Esophagus (tissue), 2 donors: ENCODE measurements around the gene CCDC88B. TPM values are rescaled to one million over a fixed set of nuclear protein-coding genes. Genes with fewer than 3 reads are reported as not detected.

Experiments
- H3K27ac ChIP-seq, 2 donors: one replicate each; pipeline ENCODE4 v1.5.1; 2013; ENCODE audit warnings: low read depth in 2 of 2, mild to moderate bottlenecking in 2 of 2, inconsistent platforms in 1 of 2, low read length in 1 of 2, moderate library complexity in 1 of 2
- H3K27me3 ChIP-seq, 2 donors: one replicate each; pipeline ENCODE4 v1.6.1; 2013; ENCODE audit warnings: low read length in 2 of 2, control low read depth in 1 of 2, mild to moderate bottlenecking in 1 of 2; ENCODE audit not compliant: insufficient read depth in 2 of 2, control insufficient read depth in 1 of 2
- H3K36me3 ChIP-seq, 2 donors: one replicate each; pipeline ENCODE4 v1.6.1; 2013; ENCODE audit warnings: low read length in 1 of 2; ENCODE audit not compliant: control insufficient read depth in 2 of 2, insufficient read depth in 2 of 2
- H3K4me1 ChIP-seq, 2 donors: one replicate each; pipeline ENCODE4 v1.6.1; 2013; ENCODE audit warnings: low read length in 1 of 2; ENCODE audit not compliant: control insufficient read depth in 2 of 2, insufficient read depth in 2 of 2
- H3K4me3 ChIP-seq, 2 donors: one replicate each; pipeline ENCODE4 v1.5.1; 2013; ENCODE audit warnings: low read length in 2 of 2, mild to moderate bottlenecking in 2 of 2, low read depth in 1 of 2, moderate library complexity in 1 of 2
- H3K9me3 ChIP-seq, 2 donors: one replicate each; pipeline ENCODE4 v1.6.1; 2013; ENCODE audit warnings: mild to moderate bottlenecking in 2 of 2, low read depth in 1 of 2, low read length in 1 of 2, moderate library complexity in 1 of 2; ENCODE audit not compliant: control insufficient read depth in 2 of 2, insufficient read depth in 1 of 2
- WGBS, 2 donors: extraction: QIAGEN DNeasy Blood & Tissue Kit; methylation state at CpG; one replicate each; pipeline ENCODE4 v1.1.7; 2013; 5-methylcytosine and 5-hydroxymethylcytosine counted together
- polyA plus RNA-seq, 2 donors: library from polyadenylated mRNA; stranded (reverse); fragments of 200-250 nt; gene quantifications; one replicate each; pipeline ENCODE4 v1.2.3, GENCODE V29; 2013
- donor health status: healthy with polysubstance abuse.
- donor health status: Bipolar disorder and iron deficiency.

The CCDC88B gene
- polyA plus RNA-seq, 2 donors, result 11.2 to 33.3 TPM

DNA sequence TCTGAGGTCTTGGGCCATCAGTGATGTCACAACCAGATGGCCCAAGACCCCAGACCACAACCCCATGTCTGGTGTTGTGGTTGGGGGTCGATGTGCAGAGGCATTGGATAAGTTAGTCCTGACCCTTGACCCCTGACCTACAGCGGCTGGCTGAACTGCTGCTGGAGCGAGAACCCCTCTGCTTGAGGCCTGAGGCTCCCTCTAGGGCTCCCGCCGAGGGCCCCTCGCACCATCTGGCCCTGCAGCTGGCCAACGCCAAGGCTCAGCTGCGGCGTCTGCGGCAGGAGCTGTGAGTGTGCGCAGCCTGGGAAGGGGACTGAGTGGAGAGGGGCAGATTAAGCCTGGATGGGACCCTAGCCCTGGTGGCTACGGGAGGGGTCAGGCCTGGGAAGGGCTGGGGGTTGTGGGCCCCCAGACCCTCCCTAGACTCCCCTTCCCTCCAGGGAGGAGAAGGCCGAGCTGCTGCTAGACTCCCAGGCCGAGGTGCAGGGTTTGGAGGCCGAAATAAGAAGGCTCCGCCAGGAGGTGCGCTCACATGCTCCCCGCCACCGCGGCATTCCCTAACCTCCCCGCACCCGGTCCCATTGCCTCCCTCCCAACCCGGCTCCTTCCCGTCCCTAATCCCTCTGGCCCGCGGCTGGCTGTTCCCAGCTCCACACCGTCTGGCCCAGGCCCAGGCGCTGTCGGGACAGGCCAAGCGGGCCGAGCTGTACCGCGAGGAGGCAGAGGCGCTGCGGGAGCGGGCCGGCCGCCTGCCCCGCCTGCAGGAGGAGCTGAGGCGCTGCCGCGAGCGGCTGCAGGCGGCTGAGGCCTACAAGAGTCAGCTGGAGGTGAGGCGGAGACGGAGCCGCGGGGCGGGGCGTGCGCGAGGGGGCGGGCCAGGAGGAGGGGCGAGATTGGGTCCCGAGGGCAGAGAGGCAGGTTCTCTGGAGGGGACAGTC lies 2.1 kb downstream of the CCDC88B start:
- Histone ChIP-seq H3K36me3 (no peaks in the 10 kb centered on the region), H3K27me3 (no peaks in the 10 kb centered on the region), H3K4me3 (peak overlapping the region; percentile 18 to 42), H3K27ac (peak overlapping the region; percentile 85 to 86), H3K9me3 (no peaks in the 10 kb centered on the region), H3K4me1 (peaks cover 5 to 20% of the 10 kb centered on the region in 2 donors)
- 20 to 21% methylated on average over 50 to 55 of the region's 55 CpGs for WGBS, 2 donors

DNA sequence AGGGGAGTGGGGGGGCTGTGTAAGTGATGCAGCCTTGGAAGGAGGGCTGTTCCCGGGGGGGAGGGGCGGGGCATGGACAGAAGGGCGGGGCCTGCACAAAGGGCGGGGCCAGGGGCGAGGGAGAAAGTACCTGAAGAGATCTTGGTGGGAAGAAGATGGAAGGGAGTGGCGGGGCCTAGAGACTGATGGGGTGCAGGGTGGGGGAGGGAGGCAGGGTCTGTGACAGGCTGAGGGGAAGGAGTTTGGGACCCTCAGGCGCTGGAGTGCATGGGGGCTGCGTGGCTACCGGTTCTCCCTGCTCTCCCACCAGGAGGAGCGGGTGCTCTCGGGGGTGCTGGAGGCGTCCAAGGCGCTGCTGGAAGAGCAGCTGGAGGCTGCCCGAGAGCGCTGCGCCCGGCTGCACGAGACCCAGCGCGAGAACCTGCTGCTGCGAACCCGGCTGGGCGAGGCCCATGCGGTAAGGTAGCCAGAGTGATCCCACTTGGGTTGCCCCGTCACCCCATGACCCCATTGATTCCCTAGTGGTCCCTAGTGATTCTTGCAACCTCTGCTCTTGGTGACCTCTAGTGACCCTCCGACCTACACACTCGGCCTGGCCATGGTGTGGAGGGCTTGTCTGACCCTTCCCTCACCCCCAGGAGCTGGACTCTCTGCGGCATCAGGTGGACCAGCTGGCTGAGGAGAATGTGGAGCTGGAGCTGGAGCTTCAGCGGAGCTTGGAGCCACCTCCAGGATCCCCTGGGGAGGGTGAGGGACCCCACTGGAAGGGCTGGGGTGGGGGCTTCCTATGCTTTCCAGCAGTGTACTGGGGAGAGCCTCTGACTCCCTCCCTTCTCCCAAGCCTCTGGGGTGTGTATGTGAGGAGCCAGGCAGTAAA lies 3.1 kb downstream of the CCDC88B start:
- Histone ChIP-seq H3K9me3 (no peaks in the 10 kb centered on the region), H3K27me3 (no peaks in the 10 kb centered on the region), H3K4me3 (peak overlapping the region in 1 of 2 donors; percentile 18), H3K36me3 (no peaks in the 10 kb centered on the region), H3K4me1 (peaks cover 5 to 24% of the 10 kb centered on the region in 2 donors), H3K27ac (peak overlapping the region; percentile 85 to 86)
- 59 to 60% methylated on average over 22 to 29 of the region's 29 CpGs for WGBS, 2 donors

DNA sequence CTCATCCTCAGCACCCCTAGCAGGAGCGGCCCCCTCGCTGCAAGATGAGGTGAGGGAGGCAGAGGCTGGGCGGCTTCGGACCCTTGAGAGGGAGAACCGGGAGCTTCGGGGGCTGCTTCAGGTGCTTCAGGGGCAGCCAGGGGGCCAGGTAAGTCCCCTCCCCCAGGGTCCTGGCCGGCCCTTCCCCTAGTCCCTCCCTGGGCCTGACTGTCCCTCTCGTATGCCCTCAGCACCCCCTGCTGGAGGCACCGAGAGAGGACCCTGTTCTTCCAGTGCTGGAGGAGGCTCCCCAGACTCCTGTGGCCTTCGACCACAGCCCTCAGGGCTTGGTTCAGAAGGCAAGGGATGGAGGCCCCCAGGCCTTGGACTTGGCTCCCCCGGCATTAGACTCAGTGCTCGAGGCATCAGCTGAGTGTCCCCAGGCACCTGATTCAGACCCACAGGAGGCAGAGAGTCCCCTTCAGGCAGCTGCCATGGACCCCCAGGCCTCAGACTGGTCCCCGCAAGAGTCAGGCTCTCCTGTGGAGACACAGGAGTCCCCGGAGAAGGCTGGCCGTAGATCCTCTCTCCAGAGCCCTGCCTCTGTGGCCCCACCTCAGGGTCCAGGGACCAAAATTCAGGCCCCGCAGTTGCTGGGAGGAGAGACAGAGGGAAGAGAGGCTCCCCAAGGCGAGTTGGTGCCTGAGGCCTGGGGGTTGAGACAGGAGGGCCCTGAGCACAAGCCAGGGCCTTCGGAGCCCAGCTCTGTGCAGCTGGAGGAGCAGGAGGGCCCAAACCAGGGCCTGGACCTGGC lies 4.0 kb downstream of the CCDC88B start:
- Histone ChIP-seq H3K27me3 (no peaks in the 10 kb centered on the region), H3K36me3 (no peaks in the 10 kb centered on the region), H3K27ac (no peak overlapping the region), H3K4me3 (no peak overlapping the region), H3K4me1 (peaks cover 10 to 24% of the 10 kb centered on the region in 2 donors), H3K9me3 (no peaks in the 10 kb centered on the region)
- 84 to 85% methylated on average over 14 to 18 of the region's 18 CpGs for WGBS, 2 donors

DNA sequence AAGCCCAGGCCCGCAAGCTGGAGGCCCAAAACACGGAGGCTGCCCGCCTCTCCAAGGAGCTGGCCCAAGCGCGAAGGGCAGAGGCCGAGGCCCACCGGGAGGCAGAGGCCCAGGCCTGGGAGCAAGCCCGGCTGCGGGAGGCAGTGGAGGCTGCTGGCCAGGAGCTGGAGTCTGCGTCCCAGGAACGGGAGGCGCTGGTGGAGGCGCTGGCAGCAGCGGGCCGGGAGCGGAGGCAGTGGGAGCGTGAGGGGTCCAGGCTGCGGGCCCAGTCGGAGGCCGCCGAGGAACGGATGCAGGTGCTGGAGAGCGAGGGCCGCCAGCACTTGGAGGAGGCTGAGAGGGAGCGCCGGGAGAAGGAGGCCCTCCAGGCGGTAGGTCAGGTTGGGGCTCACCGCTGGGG lies 4.8 kb downstream of the CCDC88B start:
- Histone ChIP-seq H3K27ac (no peak overlapping the region), H3K36me3 (no peaks in the 10 kb centered on the region), H3K9me3 (no peaks in the 10 kb centered on the region), H3K4me1 (peaks cover 10 to 25% of the 10 kb centered on the region in 2 donors), H3K27me3 (no peaks in the 10 kb centered on the region), H3K4me3 (no peak overlapping the region)
- WGBS, 2 donors, result 95 to 98% methylated on average over 25 to 28 of the region's 28 CpGs

DNA sequence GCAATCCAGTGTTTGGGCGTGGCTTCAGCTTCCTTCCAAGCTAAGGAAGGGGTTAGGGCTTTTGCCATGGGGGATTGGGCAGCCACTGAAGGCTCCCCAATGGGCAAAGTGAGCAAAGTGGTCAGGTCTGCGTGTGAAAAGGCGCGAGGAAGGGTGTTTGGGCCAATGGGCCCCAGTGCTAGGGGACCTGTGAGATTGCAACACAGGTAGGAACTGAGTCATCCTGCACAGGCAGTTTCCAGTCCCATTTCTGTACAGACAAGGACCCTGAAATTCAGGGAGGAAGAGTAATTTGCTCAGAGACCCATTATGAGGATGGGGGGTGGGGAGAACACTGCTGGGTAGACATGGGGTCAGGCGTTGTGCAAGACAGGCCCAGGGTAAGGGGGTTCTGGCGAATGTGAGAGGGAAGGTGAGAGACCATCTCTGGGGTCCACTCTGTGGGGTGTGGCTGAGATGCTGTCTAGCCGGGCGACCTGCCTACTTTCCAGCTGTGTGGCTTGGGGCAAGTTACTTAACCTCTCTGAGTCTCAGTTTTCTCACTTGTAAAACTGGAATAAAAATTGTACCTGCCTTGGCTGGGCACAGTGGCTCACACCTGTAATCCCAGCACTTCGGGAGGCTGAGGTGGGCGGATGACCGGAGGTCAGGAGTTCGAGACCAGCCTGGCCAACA lies 7.3 kb downstream of the CCDC88B start:
- WGBS, 2 donors, result 72 to 77% methylated on average over 12 of the region's 12 CpGs
- Histone ChIP-seq H3K27ac (peak overlapping the region; percentile 86 to 87), H3K36me3 (peaks cover 0 to 2% of the 10 kb centered on the region in 2 donors), H3K9me3 (no peaks in the 10 kb centered on the region), H3K27me3 (no peaks in the 10 kb centered on the region), H3K4me3 (no peak overlapping the region), H3K4me1 (peaks cover 10 to 14% of the 10 kb centered on the region in 2 donors)

DNA sequence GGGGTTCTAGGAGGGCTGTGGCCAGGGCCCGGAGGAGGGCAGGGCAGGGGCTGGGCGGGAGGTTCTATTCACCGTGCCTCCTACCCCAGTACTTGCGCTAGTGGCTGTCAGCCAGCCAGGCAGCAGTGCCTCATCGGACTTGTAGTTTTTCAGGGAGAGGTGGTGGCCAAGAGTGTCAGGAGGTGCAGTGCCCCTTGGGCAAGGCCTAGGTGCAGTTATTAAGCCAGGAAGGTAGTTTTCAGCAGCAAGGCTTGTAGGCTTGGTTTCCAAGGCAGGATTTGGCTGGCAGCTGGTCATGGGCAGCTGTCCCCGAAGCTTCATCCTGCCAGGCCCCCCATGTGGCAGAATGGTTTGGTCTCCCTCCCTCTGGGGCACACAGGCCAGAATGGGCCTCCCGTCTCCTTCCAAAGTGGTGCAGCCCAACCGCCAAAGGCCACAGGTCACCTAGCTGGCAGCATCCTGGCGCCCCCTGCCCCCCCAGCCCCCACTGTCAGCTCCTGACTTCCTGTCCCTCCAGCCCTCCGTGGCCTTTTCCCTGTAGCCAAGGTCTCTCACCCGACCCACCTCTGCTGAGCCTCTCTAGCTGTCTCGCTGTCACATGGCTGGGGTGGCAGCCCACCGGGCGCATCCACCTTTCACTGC lies 8.5 kb downstream of the CCDC88B start:
- WGBS, 2 donors, result 63 to 74% methylated on average over 14 of the region's 14 CpGs
- Histone ChIP-seq H3K4me1 (peaks cover 4 to 9% of the 10 kb centered on the region in 2 donors), H3K36me3 (peaks cover 0 to 2% of the 10 kb centered on the region in 2 donors), H3K27ac (peak overlapping the region; percentile 86 to 87), H3K4me3 (no peak overlapping the region), H3K27me3 (no peaks in the 10 kb centered on the region), H3K9me3 (no peaks in the 10 kb centered on the region)

DNA sequence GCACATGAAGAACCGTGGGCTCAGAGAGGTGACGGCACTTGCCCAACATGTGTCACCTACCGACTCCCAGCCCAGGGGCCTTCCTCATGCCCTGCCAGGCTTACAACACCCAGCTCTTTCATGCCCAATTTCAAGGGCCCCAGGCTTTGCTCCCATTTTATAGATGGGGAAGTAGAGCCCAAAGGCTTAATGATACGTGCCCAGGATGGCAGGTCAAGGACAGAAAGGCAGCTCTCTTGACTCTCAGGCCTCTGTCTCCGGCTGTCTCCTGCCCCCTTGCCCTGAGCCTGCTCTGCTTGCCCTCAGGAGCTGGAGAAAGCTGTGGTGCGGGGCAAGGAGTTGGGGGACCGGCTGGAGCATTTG lies 9.0 kb downstream of the CCDC88B start:
- H3K27ac ChIP-seq, result peak overlapping the region in 1 of 2 donors; percentile 87
- peaks cover 0 to 2% of the 10 kb centered on the region in 2 donors for H3K36me3 ChIP-seq
- H3K9me3 ChIP-seq, result no peaks in the 10 kb centered on the region
- H3K4me1 ChIP-seq, result peaks cover 4 to 9% of the 10 kb centered on the region in 2 donors
- no peaks in the 10 kb centered on the region for H3K27me3 ChIP-seq
- no peak overlapping the region for H3K4me3 ChIP-seq
- 75 to 80% methylated on average over 7 of the region's 7 CpGs for whole genome bisulfite sequencing, 2 donors

DNA sequence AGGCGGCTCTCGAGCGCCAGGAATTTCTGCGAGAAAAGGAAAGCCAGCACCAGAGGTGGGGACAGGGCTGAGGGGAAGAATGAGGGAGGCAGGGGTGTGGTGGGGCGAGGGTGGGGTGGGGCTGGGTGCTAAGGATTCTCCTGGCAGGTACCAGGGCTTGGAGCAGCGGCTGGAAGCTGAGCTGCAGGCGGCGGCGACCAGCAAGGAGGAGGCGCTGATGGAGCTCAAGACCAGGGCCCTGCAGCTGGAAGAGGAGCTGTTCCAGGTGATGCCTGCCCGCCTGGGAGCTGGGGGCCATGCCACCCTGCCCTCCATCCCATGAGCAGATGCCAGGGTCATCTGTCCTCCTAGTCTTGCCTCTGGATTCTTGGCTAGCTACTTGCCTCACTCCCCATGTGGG lies 9.4 kb downstream of the CCDC88B start:
- Histone ChIP-seq H3K4me1 (peaks cover 4 to 9% of the 10 kb centered on the region in 2 donors), H3K27me3 (no peaks in the 10 kb centered on the region), H3K36me3 (peaks cover 0 to 2% of the 10 kb centered on the region in 2 donors), H3K4me3 (no peak overlapping the region), H3K27ac (peak overlapping the region in 1 of 2 donors; percentile 87), H3K9me3 (no peaks in the 10 kb centered on the region)
- WGBS, 2 donors, result 79 to 80% methylated on average over 8 to 11 of the region's 11 CpGs
